Stimulated activated memory B cell treated with anti-CD40 and anti-IgM and Interleukin-4, amounts not matched to agents 10 μg/mL and 1 μg/mL and 100 μg/mL, for 72 hours (primary cell): ENCODE measurements around the gene CTU1.

Experiments
- ATAC-seq: fragments of 150-1000 bp; cut with Tn5 transposase; 2 replicates; pipeline ENCODE4 v1.10.0; 2021
- H3K27ac Mint-ChIP-seq: one replicate; pipeline ENCODE4 v1.8.0; 2022; ENCODE audit warnings: mild to moderate bottlenecking, mixed read lengths
- H3K27me3 Mint-ChIP-seq: one replicate; pipeline ENCODE4 v1.8.0; 2022; ENCODE audit warnings: mixed read lengths
- H3K36me3 Mint-ChIP-seq: one replicate; pipeline ENCODE4 v1.8.0; 2022; ENCODE audit warnings: mixed read lengths
- H3K4me1 Mint-ChIP-seq: one replicate; pipeline ENCODE4 v1.8.0; 2022; ENCODE audit warnings: mixed read lengths
- H3K4me3 Mint-ChIP-seq: one replicate; pipeline ENCODE4 v1.8.0; 2022; ENCODE audit warnings: mild to moderate bottlenecking, moderate library complexity, mixed read lengths
- H3K9me3 Mint-ChIP-seq: one replicate; pipeline ENCODE4 v1.8.0; 2022; ENCODE audit warnings: mixed read lengths

CTU1 gene

DNA sequence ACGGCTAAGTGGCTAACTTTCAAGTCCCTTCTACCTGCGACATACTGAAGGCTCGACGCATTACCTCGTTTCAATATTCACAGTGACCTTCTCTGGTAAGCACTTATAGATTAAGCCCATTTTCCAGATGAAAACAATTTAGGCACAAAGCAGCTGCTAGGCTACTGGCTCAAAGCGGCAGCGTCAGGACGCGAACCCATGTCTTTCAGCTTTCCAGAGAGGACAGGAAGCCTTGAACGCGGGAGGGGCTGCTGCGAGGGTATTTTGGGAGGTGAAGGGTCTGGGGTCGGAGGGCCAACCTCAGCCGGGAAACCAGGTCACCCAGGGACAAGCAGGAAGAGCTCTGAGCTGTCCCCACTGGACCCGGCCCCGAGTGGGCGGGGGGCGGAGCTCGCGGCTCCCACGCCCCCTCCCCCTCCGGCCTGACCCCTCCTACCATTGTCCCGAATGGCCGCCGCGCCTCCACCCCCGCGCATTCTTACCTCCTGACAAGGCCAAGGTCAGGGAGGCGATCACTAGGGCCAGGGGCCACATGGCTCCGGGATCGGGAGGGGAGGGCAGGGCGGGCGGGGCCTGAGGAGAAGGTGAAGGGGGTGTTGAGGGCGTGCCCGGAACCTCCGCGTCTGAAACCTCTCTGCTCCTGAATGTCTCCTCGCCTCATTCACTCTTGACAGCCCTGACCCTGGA, 43.5 kb downstream of the CTU1 start, which contains the start of gene KLK13:
Gene KLK13 (minus strand): TSS at position 559 of the 687 bp plus-strand sequence. CDS start 25 bp downstream, at position 534.
- H3K4me1 Mint-ChIP-seq = no peaks in the 10 kb centered on the region
- H3K9me3 Mint-ChIP-seq = peaks cover 26% of the 10 kb centered on the region
- H3K36me3 Mint-ChIP-seq = no peaks in the 10 kb centered on the region
- no peak within 1 kb of the TSS for H3K4me3 Mint-ChIP-seq
- peaks cover 28% of the 10 kb centered on the region for H3K27me3 Mint-ChIP-seq
- H3K27ac Mint-ChIP-seq = no peak within 1 kb of the TSS
- ATAC-seq = no peak

GRCh38 chr19:51063664-51064063, 44.5 kb downstream of the CTU1 start:
- no peak overlapping the region for H3K4me3 Mint-ChIP-seq
- H3K27me3 Mint-ChIP-seq = peaks cover 32% of the 10 kb centered on the region

GRCh38 chr19:51060973-51061372, 47.2 kb downstream of the CTU1 start:
- Mint-ChIP-seq H3K9me3 (peaks cover 21% of the 10 kb centered on the region), H3K27me3 (peaks cover 47% of the 10 kb centered on the region), H3K36me3 (no peaks in the 10 kb centered on the region), H3K27ac (no peak overlapping the region), H3K4me1 (no peaks in the 10 kb centered on the region), H3K4me3 (no peak overlapping the region)
- no peak for ATAC-seq

More at GRCh38 chr19:51063664-51064063, 44.5 kb downstream of the CTU1 start:
- no peaks in the 10 kb centered on the region for H3K36me3 Mint-ChIP-seq
- no peak for ATAC-seq
- peaks cover 29% of the 10 kb centered on the region for H3K9me3 Mint-ChIP-seq
- H3K4me1 Mint-ChIP-seq = no peaks in the 10 kb centered on the region
- H3K27ac Mint-ChIP-seq = no peak overlapping the region

- Mint-ChIP-seq H3K36me3 (no peaks in the 10 kb centered on the region), H3K4me1 (no peaks in the 10 kb centered on the region), H3K4me3 (no peak overlapping the region), H3K27me3 (peaks cover 52% of the 10 kb centered on the region), H3K27ac (no peak overlapping the region), H3K9me3 (peaks cover 22% of the 10 kb centered on the region)
- ATAC-seq = no peak
Observed at GRCh38 chr19:51060336-51060735, 47.9 kb downstream of the CTU1 start.

DNA sequence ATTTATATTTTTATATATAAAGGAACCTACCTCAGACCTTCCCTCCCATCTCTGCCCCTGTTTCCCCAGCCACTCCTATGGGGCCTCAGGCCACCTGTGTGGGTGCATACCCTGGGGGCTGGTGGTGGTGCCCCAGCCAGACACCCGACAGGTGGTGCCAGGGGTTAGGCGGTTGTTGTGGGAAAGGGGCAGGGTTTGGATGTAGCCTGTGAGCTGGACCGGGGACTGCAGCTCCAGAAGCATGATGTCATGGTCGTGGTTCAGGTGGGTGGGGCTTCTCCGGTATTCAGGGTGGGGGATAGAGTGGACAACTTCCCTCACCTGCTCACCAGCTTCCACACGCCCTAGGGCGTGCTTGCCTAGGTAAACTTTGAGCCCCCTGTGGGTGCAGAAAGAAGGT, 48.5 kb downstream of the CTU1 start:
- H3K27ac Mint-ChIP-seq = no peak overlapping the region
- H3K27me3 Mint-ChIP-seq = peaks cover 57% of the 10 kb centered on the region
- no peaks in the 10 kb centered on the region for H3K36me3 Mint-ChIP-seq
- no peak for ATAC-seq
- no peak overlapping the region for H3K4me3 Mint-ChIP-seq
- H3K9me3 Mint-ChIP-seq = peaks cover 22% of the 10 kb centered on the region
- no peaks in the 10 kb centered on the region for H3K4me1 Mint-ChIP-seq

- Mint-ChIP-seq H3K4me1 (no peaks in the 10 kb centered on the region), H3K27ac (no peak overlapping the region), H3K27me3 (peaks cover 61% of the 10 kb centered on the region), H3K36me3 (no peaks in the 10 kb centered on the region), H3K9me3 (peaks cover 13% of the 10 kb centered on the region), H3K4me3 (no peak overlapping the region)
- ATAC-seq = no peak
Observed at GRCh38 chr19:51055866-51056265, 52.3 kb downstream of the CTU1 start.
